Germinal center (tissue), 1 donor: ENCODE results near the gene KCNQ1.

Experiments
- DNase-seq: peaks from one replicate; pipeline ENCODE4 v3.0.0; 2012; ENCODE audit warnings: mixed read lengths, low spot score

The KCNQ1 gene

DNA sequence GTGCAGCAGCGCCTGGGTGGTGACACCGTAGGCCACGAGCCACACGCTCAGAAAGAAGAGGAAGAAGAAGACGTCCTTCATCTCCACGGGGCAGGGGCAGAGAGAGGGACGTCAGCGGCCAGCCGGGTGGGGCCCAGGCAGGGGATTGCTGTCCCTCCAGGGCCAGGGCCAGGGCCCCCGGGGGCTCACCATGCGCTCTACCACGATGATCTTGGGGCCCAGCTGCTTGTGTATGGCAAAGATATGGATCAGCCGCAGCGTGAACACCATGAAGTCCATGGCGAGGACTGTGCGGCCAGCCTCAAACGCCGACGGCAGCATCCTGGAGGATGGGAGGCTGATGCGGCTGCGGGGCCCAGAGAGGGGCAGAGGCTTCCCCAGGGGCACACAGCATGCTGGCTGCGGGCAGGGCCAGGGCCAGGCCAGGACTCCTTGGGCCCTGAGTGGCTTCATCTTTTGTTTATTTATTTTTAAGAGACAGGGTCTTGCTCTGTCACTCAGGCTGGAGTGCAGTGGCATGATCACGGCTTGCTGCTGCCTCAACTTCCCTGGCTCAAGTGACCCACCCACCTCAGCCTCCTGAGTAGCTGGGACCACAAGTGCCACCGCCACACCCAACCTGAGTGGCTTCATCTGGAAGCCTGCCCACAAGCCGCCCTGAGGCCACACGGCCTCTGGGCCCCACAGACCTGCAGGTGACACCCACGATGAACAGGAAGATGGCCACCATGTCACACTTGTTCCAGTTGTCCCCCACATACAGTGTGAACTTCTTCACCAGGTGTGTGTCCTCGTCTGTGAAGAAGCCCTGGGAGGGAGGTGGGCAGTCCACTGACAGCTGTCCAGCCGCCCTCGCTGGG, 33.1 kb upstream of the KCNQ1 start:
- DNase-seq, result no peak

- DNase-seq, result no peak
These were observed 32.5 kb upstream of the KCNQ1 start for GRCh38 chr11:2412323-2412722.

GRCh38 chr11:2413742-2414579, 30.8 kb upstream of the KCNQ1 start:
- DNase-seq, result no peak

GRCh38 chr11:2414616-2415015, 30.2 kb upstream of the KCNQ1 start:
- no peak for DNase-seq

GRCh38 chr11:2415171-2415570, 29.6 kb upstream of the KCNQ1 start:
- DNase-seq, result no peak

DNA sequence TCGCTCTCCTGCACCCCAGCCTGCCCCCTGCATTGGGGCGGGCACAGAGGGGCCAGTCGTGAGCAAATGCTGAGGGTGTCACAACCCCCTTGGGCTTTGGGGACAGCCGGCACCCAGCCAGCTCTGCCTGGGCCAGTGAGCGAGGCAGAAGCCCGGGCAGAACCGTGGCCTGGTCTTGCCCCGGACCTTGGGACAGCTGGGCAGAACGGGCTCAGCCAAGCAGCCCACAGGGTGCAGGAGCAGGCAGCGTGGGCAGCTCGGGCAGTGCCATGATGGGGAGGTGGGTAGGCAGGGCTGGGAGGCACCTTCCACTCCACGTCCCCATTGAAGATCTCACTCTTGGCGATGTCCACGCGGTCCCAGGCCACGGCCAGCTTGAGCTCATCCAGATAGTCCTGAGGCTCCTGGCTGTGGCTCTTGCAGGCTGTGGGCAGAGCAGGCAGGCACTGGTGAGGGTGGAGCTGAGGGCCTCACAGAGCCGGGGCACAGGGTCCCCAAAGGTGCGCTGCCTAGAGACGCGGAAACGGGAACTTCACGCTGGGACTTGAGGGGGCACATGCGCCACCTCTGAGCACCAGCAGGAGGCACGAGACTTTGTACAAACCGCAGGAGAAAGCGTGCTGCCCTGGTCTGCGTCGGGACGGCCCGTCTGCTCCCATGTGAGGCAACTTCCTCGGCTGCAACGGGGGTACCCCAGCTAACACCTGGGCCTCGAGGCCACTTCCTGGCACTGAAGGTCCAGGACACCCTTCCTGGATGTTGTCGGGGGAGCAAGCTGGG, 29.0 kb upstream of the KCNQ1 start:
- no peak for DNase-seq

DNA sequence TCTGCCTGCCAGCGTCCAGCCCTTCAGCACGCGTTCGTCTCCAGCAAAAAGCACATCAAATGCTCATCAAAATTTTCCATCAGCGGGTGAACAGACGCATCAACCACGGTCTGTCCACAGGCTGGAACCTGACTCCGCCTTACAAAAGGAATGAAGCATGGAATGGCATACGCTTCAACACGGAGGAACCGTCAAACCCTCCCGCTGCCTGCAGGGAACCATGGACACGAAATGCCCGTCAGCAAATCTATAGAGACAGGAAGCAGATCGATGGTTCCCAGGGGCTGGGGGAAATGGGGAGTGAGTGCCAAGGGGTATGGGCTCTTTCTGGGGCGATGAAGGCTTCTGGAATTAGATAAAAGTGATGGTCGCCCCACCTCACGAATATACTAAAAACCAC, 28.0 kb upstream of the KCNQ1 start:
- DNase-seq, result no peak

GRCh38 chr11:2417856-2418692, 26.7 kb upstream of the KCNQ1 start:
- DNase-seq, result no peak

- no peak for DNase-seq
These were observed 26.0 kb upstream of the KCNQ1 start for GRCh38 chr11:2418693-2419360.

DNA sequence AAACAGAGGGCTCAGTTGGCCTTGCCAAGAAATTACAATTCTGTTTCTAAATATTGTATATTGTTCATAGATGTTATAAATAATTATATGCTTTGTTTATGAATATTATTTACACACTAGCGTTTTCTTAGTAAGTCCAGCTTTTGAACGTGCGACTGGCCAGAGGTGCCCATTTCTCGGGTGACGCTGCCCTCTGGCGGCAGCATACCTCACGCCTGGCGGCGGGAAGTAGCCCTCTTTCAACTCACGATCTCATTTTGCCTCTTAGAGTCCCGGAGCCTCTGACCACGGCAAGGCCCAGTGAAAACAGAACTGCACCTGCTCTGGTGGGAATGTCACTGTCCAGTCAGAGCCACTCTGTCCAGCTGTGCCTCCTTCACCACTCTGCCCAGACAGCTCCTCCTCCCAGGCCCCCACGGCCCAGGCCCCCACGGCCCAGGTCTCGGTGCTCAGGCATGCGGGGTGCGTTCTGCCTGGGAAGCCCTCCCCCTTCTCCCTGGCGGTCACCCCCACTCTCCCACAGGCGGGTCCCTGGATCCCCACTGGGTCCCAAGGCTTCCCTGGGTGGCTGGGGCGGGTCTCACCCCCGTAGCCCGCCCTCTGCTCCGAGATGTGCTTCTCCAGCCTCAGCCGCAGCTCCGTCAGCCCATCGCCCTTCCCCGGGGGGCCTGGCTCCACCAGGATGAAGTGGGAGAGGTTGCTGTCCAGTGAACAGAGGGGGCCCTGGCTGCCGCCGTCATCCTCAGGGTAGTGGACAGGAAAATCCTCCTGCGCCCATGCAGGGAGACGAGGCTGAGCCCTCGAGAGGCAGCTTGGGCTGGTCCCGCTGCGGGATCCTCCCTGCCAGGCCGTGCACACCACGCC, 24.9 kb upstream of the KCNQ1 start:
- peak; percentile 78 for DNase-seq

DNA sequence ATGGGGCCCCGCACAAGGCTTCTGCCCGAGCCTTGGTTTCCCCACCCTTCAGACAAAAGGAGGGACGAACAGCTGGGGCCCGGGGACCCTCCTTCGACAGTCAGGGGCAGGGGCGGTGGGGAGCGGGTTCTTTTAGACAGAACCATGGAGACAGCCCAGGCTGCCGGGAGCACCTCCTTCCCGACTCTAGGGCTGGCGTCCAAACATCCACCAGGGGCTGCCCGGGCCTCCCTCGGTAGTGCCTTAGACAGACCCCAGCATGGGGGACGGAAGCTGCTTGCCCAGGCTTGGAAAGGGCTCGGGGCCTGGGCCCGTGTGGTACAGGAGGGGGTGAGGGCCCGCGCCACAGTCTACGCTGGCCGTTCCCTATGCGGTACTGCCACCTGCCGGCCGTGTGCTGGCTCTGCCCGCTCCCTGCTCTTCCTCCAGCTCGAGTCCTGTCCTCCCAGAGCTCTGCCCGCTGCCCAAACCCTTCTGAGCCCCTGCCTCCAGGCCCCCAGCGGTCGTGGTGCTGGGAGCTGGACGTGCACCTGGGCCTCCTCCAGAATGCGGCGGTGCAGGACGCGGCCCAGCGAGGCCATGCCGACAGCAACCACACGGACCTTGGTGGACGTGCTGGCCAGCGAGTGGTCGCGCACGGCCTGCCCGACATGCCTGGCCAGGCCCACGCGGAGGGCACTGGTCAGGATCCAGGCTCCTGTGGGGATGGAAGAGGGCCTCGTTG, 24.1 kb upstream of the KCNQ1 start:
- DNase-seq, result peak; percentile 90

DNA sequence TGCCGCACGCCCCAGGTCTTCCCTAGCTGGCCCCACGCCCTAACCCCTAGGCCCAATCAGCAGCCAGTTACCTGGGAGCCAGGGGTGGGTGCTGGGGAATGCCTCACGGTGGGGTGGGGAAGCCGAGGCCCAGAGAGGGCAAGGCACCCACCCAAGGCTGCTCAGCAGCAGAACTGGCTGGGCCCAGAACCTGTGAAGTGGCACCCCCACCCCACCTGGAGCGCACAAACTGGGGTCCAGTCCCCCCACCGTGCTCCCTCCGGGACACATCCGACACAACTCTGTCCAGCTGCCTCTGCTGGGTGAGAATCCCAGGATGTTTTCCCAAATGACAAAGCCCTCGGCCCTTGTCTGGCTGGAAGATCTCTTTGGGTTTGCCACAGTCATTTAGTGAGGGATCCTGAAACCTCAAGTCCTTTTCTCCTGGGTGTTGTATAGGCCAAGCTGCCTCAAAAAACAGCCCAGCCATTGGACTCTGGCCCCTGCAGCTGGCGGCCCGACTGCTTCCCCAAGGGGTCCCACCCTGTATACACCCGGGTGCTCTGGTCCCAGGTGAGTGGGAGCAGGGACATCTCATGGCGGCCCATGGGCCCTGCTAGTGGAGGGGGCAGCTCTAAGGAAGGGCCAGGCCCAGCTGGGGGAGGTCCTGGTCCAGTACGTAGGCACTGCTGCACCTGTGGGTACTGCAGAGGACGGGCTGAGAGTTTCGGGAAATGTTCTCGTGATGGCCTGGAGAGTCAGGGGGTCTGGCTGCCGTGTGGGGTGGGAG, 23.4 kb upstream of the KCNQ1 start:
- no peak for DNase-seq

DNA sequence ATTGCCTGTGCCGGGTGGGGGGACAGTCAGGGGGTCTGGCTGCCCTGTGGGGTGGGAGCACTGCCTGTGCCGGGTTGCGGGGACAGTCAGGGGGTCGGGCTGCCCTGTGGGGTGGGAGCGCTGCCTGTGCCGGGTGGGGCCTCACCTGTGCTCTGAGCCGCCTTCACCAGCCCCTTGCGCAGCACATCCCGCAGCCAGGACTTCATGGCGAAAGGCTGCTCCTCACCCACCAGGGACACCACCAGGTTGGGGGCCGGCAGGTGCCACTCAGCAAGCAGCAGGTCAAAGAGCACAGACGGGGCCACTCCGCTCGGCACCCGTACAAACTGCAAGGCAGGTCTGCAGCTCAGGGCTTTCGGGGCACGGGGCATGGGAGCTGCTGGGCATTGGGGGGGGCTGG, 22.8 kb upstream of the KCNQ1 start:
- no peak for DNase-seq

DNA sequence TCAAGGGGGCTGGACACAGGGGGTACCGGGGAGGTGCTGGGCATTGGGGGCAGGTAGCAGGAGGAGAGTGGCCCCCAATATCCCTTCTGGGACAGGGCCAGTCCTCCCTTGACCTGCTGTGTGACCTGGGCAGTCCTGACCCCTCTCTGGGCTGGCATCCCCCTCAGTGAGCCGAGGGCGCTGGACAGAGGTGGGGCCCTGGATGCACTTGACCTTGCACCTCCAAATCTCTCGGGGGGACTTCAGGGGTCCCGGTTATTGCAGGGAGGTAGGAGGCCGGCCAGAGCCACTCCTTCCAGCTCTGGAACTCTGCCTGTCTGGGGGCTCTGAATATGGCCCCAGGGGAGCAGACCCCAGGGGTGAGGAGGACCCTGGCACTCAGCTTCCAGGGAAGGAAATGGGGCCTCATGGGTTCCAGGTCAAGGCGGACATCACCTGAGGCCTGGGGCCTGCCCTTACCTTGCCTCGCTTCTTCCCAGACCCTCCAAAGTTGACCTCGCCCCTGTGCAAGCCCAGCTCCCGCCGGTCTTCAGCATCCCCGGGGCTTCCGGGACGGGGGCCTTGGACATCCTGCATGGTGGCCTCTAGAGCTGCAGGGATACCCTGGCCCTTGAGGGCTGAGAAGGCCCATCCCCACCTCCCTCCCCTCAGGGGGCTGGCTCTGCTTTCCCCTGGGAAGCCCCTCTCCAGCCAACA, 22.2 kb upstream of the KCNQ1 start:
- no peak for DNase-seq

- DNase-seq, result no peak
These were observed 21.4 kb upstream of the KCNQ1 start for GRCh38 chr11:2423157-2424025.

- DNase-seq, result no peak
These were observed 19.9 kb upstream of the KCNQ1 start for GRCh38 chr11:2424811-2425495.
